ENCODE data around the gene RNF123.

DNA sequence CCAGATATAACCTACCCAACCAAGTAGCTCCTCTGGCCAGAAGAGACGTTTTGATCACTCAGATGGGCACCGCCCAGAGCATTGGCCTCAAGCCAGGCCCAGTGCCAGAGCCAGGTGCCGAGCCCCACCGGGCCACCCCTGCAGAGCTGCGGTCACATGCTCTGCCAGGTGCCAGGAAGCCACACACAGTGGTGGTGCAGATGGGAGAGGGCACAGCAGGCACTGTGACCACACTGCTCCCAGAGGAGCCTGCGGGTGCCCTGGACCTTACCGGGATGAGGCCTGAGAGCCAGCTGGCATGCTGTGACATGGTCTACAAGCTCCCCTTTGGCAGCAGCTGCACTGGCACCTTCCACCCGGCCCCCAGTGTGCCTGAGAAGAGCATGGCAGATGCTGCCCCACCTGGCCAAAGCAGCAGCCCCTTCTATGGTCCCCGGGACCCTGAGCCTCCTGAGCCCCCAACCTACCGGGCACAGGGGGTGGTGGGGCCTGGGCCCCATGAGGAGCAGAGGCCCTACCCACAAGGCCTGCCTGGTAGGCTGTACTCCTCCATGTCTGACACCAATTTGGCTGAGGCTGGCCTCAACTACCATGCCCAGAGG, 34.3 kb upstream of the RNF123 start:
- TF ChIP-seq, protein P1, sequence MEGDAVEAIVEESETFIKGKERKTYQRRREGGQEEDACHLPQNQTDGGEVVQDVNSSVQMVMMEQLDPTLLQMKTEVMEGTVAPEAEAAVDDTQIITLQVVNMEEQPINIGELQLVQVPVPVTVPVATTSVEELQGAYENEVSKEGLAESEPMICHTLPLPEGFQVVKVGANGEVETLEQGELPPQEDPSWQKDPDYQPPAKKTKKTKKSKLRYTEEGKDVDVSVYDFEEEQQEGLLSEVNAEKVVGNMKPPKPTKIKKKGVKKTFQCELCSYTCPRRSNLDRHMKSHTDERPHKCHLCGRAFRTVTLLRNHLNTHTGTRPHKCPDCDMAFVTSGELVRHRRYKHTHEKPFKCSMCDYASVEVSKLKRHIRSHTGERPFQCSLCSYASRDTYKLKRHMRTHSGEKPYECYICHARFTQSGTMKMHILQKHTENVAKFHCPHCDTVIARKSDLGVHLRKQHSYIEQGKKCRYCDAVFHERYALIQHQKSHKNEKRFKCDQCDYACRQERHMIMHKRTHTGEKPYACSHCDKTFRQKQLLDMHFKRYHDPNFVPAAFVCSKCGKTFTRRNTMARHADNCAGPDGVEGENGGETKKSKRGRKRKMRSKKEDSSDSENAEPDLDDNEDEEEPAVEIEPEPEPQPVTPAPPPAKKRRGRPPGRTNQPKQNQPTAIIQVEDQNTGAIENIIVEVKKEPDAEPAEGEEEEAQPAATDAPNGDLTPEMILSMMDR (IDR thresholded peaks at IDR 0.05): no peak
- TF ChIP-seq ZFX (IDR thresholded peaks at IDR 0.05; ENCODE audit: borderline replicate concordance): no peak

All from 22Rv1 (cell line).